AG10803 (cell line): Measurements from ENCODE around the gene SIRPA.

Source experiments
- DNase-seq: peaks from one replicate; pipeline ENCODE4 v3.0.0; 2010; ENCODE audit warnings: low read depth
- H3K4me3 ChIP-seq: 2 replicates; pipeline ENCODE4 v1.5.1; 2011; ENCODE audit warnings: mild to moderate bottlenecking, low read length, control low read depth
- CTCF ChIP-seq: conservative IDR thresholded peaks from 2 replicates; pipeline ENCODE4 v1.5.1; 2011; ENCODE audit warnings: mild to moderate bottlenecking, low read length, control low read depth, inconsistent platforms

Gene SIRPA

GRCh38 chr20:1867495-1868260 is 27.5 kb upstream of the SIRPA start:
- DNase-seq: peak; percentile 44
- TF ChIP-seq CTCF: no peak
- H3K4me3 ChIP-seq: no peak overlapping the region

GRCh38 chr20:1868856-1869255 is 26.4 kb upstream of the SIRPA start:
- TF ChIP-seq CTCF: no peak
- H3K4me3 ChIP-seq: no peak overlapping the region
- no peak for DNase-seq

- no peak for TF ChIP-seq CTCF
Observed at GRCh38 chr20:1870323-1870722, 24.9 kb upstream of the SIRPA start.

GRCh38 chr20:1870792-1871550 is 24.2 kb upstream of the SIRPA start:
- no peak for DNase-seq
- no peak overlapping the region for H3K4me3 ChIP-seq
- TF ChIP-seq CTCF: no peak

More at GRCh38 chr20:1870323-1870722, 24.9 kb upstream of the SIRPA start:
- no peak for DNase-seq
- H3K4me3 ChIP-seq: no peak overlapping the region

DNA sequence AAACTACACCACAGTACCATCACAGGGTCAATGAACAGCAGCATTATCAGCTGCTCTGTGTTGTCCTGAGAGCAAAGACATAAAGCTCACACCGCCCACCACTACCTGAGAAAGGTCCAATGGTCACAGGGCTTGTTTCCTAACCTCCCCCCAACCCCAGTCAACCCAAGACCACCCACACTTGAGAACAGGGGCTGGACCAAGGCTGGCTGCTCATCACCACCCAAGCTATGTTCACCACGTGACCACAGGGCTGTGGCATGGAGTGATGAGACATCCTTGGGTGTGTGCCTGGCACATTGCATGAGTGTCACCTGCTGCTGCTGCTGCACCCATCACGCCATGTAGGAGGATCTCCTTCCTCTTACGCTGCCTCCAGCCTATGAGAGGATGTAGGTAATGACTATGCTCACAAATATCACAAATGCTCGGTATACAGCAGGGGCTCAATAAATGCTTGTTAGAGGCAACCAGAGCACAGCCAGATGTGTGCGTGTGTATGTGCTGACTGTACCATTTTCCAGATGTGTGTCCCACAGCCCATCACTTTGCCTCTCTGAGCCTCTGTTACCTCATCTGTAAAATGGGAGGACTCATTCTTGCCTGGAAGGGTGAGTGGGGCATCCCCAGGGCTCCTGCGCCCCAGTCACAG is 23.3 kb upstream of the SIRPA start:
- no peak for DNase-seq
- no peak for TF ChIP-seq CTCF
- H3K4me3 ChIP-seq: no peak overlapping the region

- no peak for DNase-seq
- H3K4me3 ChIP-seq: no peak overlapping the region
- no peak for TF ChIP-seq CTCF
Observed at GRCh38 chr20:1872459-1873097, 22.6 kb upstream of the SIRPA start.
